ENCODE data around the gene GALNT2.

GALNT2 gene

GRCh38 chr1:230236301-230237008 is 169.4 kb downstream of the GALNT2 start:
- TF ChIP-seq, protein P1, sequence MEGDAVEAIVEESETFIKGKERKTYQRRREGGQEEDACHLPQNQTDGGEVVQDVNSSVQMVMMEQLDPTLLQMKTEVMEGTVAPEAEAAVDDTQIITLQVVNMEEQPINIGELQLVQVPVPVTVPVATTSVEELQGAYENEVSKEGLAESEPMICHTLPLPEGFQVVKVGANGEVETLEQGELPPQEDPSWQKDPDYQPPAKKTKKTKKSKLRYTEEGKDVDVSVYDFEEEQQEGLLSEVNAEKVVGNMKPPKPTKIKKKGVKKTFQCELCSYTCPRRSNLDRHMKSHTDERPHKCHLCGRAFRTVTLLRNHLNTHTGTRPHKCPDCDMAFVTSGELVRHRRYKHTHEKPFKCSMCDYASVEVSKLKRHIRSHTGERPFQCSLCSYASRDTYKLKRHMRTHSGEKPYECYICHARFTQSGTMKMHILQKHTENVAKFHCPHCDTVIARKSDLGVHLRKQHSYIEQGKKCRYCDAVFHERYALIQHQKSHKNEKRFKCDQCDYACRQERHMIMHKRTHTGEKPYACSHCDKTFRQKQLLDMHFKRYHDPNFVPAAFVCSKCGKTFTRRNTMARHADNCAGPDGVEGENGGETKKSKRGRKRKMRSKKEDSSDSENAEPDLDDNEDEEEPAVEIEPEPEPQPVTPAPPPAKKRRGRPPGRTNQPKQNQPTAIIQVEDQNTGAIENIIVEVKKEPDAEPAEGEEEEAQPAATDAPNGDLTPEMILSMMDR (IDR thresholded peaks at IDR 0.05; ENCODE audit: insufficient read depth, low read length, poor library complexity, severe bottlenecking) = no peak
- no peaks in the 10 kb centered on the region for H3K36me3 ChIP-seq (ENCODE audit: control insufficient read depth, insufficient read depth, low read length)
- H3K27me3 ChIP-seq (replicated peaks; ENCODE audit: control insufficient read depth, insufficient read depth, low read length) = no peaks in the 10 kb centered on the region
- DNase-seq (ENCODE audit: extremely low read depth, insufficient read length) = no peak
- H3K4me3 ChIP-seq (replicated peaks; ENCODE audit: low read depth, low read length) = no peak overlapping the region

- TF ChIP-seq, protein P1 (IDR thresholded peaks at IDR 0.05; ENCODE audit: insufficient read depth, low read length, poor library complexity, severe bottlenecking) = no peak
- Histone ChIP-seq H3K36me3 (ENCODE audit: control insufficient read depth, insufficient read depth, low read length) (no peaks in the 10 kb centered on the region; the same call in 1 of the 2 replicates), H3K4me3 (replicated peaks; ENCODE audit: low read depth, low read length) (no peak overlapping the region), H3K27me3 (replicated peaks; ENCODE audit: control insufficient read depth, insufficient read depth, low read length) (no peaks in the 10 kb centered on the region)
- DNase-seq (ENCODE audit: extremely low read depth, insufficient read length) = no peak
These were observed 170.0 kb downstream of the GALNT2 start for GRCh38 chr1:230237009-230237370.

DNA sequence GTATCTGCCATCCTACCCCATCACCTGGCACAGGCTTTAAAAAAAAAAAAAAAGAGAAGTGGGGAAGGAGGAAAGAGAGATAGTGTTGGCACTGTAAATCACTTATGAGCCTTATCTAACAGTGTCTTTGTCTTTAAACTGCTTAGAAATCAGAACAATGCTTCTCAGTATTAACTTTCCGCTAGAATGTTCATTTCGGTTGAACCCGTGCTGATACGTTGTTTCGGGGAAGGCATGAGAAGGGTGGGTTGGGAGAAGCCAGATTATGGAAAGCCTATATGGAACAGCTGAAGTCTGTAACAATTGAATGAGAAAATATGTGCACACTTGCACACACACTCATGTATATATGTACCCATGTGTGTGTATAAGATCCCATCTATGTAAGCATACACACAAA is 170.8 kb downstream of the GALNT2 start:
- DNase-seq (ENCODE audit: extremely low read depth, insufficient read length) = no peak
- no peak overlapping the region for H3K4me3 ChIP-seq (replicated peaks; ENCODE audit: low read depth, low read length)
- TF ChIP-seq, protein P1 (IDR thresholded peaks at IDR 0.05; ENCODE audit: insufficient read depth, low read length, poor library complexity, severe bottlenecking) = no peak
- no peaks in the 10 kb centered on the region for H3K27me3 ChIP-seq (replicated peaks; ENCODE audit: control insufficient read depth, insufficient read depth, low read length)
- no peaks in the 10 kb centered on the region; the same call in 1 of the 2 replicates for H3K36me3 ChIP-seq (ENCODE audit: control insufficient read depth, insufficient read depth, low read length)

- peaks cover 6% of the 10 kb centered on the region for H3K36me3 ChIP-seq (ENCODE audit: control insufficient read depth, insufficient read depth, low read length)
These were observed 173.5 kb downstream of the GALNT2 start for GRCh38 chr1:230240446-230241086.

DNA sequence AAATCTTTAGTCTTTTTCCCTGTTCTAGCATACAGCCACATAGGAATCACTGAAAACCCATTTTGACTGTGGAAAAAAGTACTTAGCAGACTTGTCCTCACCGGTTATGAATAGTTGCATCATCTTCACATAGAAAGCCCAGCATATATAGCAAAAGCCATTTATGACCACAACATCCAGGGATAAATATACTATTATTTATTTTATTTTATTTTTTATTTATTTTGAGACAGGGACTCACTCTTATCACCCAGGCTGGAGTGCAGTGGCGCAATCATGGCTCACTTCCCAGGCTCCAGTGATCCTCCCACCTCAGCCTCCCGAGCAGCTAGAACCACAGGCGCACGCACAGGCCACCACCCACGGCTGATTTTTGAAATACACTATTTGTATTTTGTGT is 175.3 kb downstream of the GALNT2 start:
- peaks cover 12% of the 10 kb centered on the region for H3K36me3 ChIP-seq (ENCODE audit: control insufficient read depth, insufficient read depth, low read length)
- no peak for DNase-seq (ENCODE audit: extremely low read depth, insufficient read length)
- no peak overlapping the region for H3K4me3 ChIP-seq (replicated peaks; ENCODE audit: low read depth, low read length)
- no peaks in the 10 kb centered on the region for H3K27me3 ChIP-seq (replicated peaks; ENCODE audit: control insufficient read depth, insufficient read depth, low read length)
- TF ChIP-seq, protein P1 (IDR thresholded peaks at IDR 0.05; ENCODE audit: insufficient read depth, low read length, poor library complexity, severe bottlenecking) = no peak

More at GRCh38 chr1:230240446-230241086, 173.5 kb downstream of the GALNT2 start:
- no peak for DNase-seq (ENCODE audit: extremely low read depth, insufficient read length)
- H3K27me3 ChIP-seq (replicated peaks; ENCODE audit: control insufficient read depth, insufficient read depth, low read length) = no peaks in the 10 kb centered on the region
- no peak overlapping the region for H3K4me3 ChIP-seq (replicated peaks; ENCODE audit: low read depth, low read length)
- TF ChIP-seq, protein P1 (IDR thresholded peaks at IDR 0.05; ENCODE audit: insufficient read depth, low read length, poor library complexity, severe bottlenecking) = no peak
